Neural cell (in vitro differentiated cells): ENCODE results near the gene MICB. TPM values are rescaled to one million over a fixed set of nuclear protein-coding genes. Genes with fewer than 3 reads are reported as not detected.
A peak's percentile ranks its signal among the peaks of the same experiment; 100 is the strongest.

ENCODE experiments used
- H2AFZ ChIP-seq: fragments of 200-600, 300-800 bp; sonication (generic), shearing (Covaris generic); 2 replicates; pipeline ENCODE4 v1.6.0; 2014; ENCODE audit warnings: low read depth, mild to moderate bottlenecking, antibody characterized with exemption, low read length, moderate library complexity
- H3F3A ChIP-seq: fragments of 200-600 bp; shearing (Covaris generic); 2 replicates; pipeline ENCODE4 v1.6.1; 2016; ENCODE audit warnings: mild to moderate bottlenecking, moderate library complexity, mixed read lengths, antibody characterized with exemption, low read length; ENCODE audit not compliant: insufficient read depth, poor library complexity, severe bottlenecking
- H3K27ac ChIP-seq: fragments of 200-600, 300-800 bp; sonication (generic), shearing (Covaris generic); 2 replicates; pipeline ENCODE4 v1.5.1; 2014; ENCODE audit warnings: mild to moderate bottlenecking, low read length, moderate library complexity
- H3K27me3 ChIP-seq: fragments of 300-800, 200-600 bp; sonication (generic), shearing (Covaris generic); 2 replicates; pipeline ENCODE4 v1.6.0; 2014; ENCODE audit warnings: mild to moderate bottlenecking, low read depth, low read length, moderate library complexity; ENCODE audit not compliant: insufficient read depth
- H3K36me3 ChIP-seq: fragments of 300-800, 200-600 bp; sonication (generic), shearing (Covaris generic); 2 replicates; pipeline ENCODE4 v1.5.1; 2014; ENCODE audit warnings: mild to moderate bottlenecking, antibody characterized with exemption, low read length, moderate library complexity; ENCODE audit not compliant: insufficient read depth
- H3K4me2 ChIP-seq: fragments of 300-800, 200-600 bp; sonication (generic), shearing (Covaris generic); 2 replicates; pipeline ENCODE4 v1.6.0; 2014; ENCODE audit warnings: mild to moderate bottlenecking, low read length
- H3K4me3 ChIP-seq: fragments of 300-800, 200-600 bp; sonication (generic), shearing (Covaris generic); 2 replicates; pipeline ENCODE4 v1.5.1; 2014; ENCODE audit warnings: mild to moderate bottlenecking, low read length, moderate library complexity
- H3K79me2 ChIP-seq: fragments of 200-600 bp; shearing (Covaris generic); replicated peaks from 2 replicates; pipeline ENCODE4 v1.6.0; 2014; ENCODE audit warnings: mild to moderate bottlenecking, low read length, moderate library complexity; ENCODE audit not compliant: insufficient read depth
- H3K9ac ChIP-seq: fragments of 300-800, 200-600 bp; sonication (generic), shearing (Covaris generic); 2 replicates; pipeline ENCODE4 v1.6.1; 2016; ENCODE audit warnings: mild to moderate bottlenecking, low read length, mixed read lengths
- H3K9me2 ChIP-seq: fragments of 200-600 bp; shearing (Covaris generic); 2 replicates; pipeline ENCODE4 v1.6.1; 2016; ENCODE audit warnings: mild to moderate bottlenecking, low read length, mixed read lengths; ENCODE audit not compliant: insufficient read depth
- H3K9me3 ChIP-seq: fragments of 200-600, 300-800 bp; sonication (generic), shearing (Covaris generic); 2 replicates; pipeline ENCODE4 v1.6.1; 2016; ENCODE audit warnings: mild to moderate bottlenecking, mixed run types, low read length, moderate library complexity, mixed read lengths
- H4K20me1 ChIP-seq: fragments of 200-600 bp; shearing (Covaris generic); 2 replicates; pipeline ENCODE4 v1.6.1; 2016; ENCODE audit warnings: mild to moderate bottlenecking, mixed run types; ENCODE audit not compliant: insufficient read depth
- EP300 ChIP-seq: fragments of 450-650 bp; conservative IDR thresholded peaks from 2 replicates; pipeline ENCODE4 v1.6.1; 2014; ENCODE audit warnings: antibody characterized with exemption, mild to moderate bottlenecking, moderate library complexity; ENCODE audit not compliant: poor library complexity, severe bottlenecking
- MXI1 ChIP-seq: fragments of 450-650 bp; conservative IDR thresholded peaks from 2 replicates; pipeline ENCODE4 v1.6.1; 2014; ENCODE audit warnings: antibody characterized with exemption, mild to moderate bottlenecking; ENCODE audit not compliant: poor library complexity, severe bottlenecking
- POLR2AphosphoS5 ChIP-seq: IDR thresholded peaks from 2 replicates; pipeline ENCODE4 v1.6.1; 2012
- SMC3 ChIP-seq: fragments of 450-650 bp; conservative IDR thresholded peaks from 2 replicates; pipeline ENCODE4 v1.6.1; 2014; ENCODE audit warnings: antibody characterized with exemption, mild to moderate bottlenecking, moderate library complexity; ENCODE audit not compliant: poor library complexity
- TAF1 ChIP-seq: IDR thresholded peaks from 2 replicates; pipeline ENCODE4 v1.6.1; 2012; ENCODE audit warnings: low read depth
- polyA plus RNA-seq: library from polyadenylated mRNA; depleted of rRNA; stranded (reverse); fragments of >200 nt; gene quantifications from 2 replicates; pipeline ENCODE4 v1.2.3, GENCODE V29; 2014
- TF ChIP-seq, protein P1 (sequence below): fragments of 450-650 bp; IDR thresholded peaks from 2 replicates; pipeline ENCODE4 v1.5.1; 2014; ENCODE audit warnings: antibody characterized with exemption, mild to moderate bottlenecking, moderate library complexity; ENCODE audit not compliant: poor library complexity, severe bottlenecking
- TF ChIP-seq, protein P2 (sequence below): IDR thresholded peaks from 2 replicates; pipeline ENCODE4 v1.6.1; 2012; ENCODE audit warnings: borderline replicate concordance

Gene MICB
- polyA plus RNA-seq, 1 donor from 2014 or later, result not detected

DNA sequence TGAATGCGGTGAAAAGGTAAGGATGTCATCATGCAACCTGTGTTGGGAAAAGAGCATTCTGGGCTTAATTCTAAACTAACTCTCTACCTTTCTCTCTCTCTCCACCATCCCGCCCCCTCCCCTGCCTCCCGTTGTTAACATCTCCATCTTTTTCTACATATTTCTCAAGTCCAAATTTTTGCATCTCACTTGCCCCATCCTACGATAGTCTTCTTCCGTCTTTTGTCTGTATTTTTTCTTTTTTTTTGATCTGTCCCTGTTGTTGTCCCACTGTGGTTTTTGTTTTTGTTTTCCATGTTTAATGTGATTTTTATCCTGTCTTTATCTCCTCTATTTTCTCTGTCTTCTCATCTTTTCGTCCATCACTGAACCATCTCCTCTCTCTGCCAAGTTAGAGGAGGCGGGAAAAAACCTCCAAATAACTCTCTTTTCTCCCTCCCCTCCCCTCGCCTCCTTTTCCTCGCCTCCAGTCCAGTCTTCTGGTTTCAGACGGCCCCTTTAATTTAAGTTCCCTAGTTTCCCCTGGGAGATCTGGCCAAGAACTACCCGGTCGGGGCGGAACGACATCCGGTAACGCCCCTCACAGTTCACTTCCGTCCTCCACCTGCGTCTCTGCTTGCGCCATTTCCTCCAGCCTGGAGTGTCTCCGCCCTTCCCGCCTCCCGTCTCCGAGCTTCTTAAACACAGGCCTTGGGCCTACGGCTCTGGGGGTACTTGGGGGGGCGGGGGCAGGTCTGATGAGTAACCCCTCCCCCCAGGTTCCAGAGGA is 49.2 kb downstream of the MICB start, which contains the start of gene NFKBIL1:
TSS of gene NFKBIL1 (plus strand) at position 651 of the 769 bp plus-strand sequence. CDS start at position 738, 87 bp downstream.
- H3K79me2 ChIP-seq, result peaks cover 46% of the 10 kb centered on the region
- no peaks in the 10 kb centered on the region for H4K20me1 ChIP-seq
- H3K9me2 ChIP-seq, result no peaks in the 10 kb centered on the region
- H3K9me3 ChIP-seq, result no peaks in the 10 kb centered on the region
- peak within 1 kb of the TSS; percentile 69 for H3K4me3 ChIP-seq
- peak within 1 kb of the TSS; percentile 93 for H3K27ac ChIP-seq
- no peaks in the 10 kb centered on the region for H3K27me3 ChIP-seq
- peak within 1 kb of the TSS; percentile 53 for H2AFZ ChIP-seq
- TF ChIP-seq MXI1 (peak; percentile 10), POLR2AphosphoS5 (peak; percentile 84), SMC3 (peak; percentile 8), EP300 (no peak), TAF1 (peak; percentile 81)
- TF ChIP-seq, protein P1, sequence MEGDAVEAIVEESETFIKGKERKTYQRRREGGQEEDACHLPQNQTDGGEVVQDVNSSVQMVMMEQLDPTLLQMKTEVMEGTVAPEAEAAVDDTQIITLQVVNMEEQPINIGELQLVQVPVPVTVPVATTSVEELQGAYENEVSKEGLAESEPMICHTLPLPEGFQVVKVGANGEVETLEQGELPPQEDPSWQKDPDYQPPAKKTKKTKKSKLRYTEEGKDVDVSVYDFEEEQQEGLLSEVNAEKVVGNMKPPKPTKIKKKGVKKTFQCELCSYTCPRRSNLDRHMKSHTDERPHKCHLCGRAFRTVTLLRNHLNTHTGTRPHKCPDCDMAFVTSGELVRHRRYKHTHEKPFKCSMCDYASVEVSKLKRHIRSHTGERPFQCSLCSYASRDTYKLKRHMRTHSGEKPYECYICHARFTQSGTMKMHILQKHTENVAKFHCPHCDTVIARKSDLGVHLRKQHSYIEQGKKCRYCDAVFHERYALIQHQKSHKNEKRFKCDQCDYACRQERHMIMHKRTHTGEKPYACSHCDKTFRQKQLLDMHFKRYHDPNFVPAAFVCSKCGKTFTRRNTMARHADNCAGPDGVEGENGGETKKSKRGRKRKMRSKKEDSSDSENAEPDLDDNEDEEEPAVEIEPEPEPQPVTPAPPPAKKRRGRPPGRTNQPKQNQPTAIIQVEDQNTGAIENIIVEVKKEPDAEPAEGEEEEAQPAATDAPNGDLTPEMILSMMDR, result no peak
- TF ChIP-seq, protein P2, sequence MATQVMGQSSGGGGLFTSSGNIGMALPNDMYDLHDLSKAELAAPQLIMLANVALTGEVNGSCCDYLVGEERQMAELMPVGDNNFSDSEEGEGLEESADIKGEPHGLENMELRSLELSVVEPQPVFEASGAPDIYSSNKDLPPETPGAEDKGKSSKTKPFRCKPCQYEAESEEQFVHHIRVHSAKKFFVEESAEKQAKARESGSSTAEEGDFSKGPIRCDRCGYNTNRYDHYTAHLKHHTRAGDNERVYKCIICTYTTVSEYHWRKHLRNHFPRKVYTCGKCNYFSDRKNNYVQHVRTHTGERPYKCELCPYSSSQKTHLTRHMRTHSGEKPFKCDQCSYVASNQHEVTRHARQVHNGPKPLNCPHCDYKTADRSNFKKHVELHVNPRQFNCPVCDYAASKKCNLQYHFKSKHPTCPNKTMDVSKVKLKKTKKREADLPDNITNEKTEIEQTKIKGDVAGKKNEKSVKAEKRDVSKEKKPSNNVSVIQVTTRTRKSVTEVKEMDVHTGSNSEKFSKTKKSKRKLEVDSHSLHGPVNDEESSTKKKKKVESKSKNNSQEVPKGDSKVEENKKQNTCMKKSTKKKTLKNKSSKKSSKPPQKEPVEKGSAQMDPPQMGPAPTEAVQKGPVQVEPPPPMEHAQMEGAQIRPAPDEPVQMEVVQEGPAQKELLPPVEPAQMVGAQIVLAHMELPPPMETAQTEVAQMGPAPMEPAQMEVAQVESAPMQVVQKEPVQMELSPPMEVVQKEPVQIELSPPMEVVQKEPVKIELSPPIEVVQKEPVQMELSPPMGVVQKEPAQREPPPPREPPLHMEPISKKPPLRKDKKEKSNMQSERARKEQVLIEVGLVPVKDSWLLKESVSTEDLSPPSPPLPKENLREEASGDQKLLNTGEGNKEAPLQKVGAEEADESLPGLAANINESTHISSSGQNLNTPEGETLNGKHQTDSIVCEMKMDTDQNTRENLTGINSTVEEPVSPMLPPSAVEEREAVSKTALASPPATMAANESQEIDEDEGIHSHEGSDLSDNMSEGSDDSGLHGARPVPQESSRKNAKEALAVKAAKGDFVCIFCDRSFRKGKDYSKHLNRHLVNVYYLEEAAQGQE, result peak; percentile 76
- peak within 1 kb of the TSS; percentile 99 for H3K4me2 ChIP-seq
- peak within 1 kb of the TSS; percentile 80 for H3K9ac ChIP-seq
- peaks cover 7% of the 10 kb centered on the region for H3K36me3 ChIP-seq
- no peaks in the 10 kb centered on the region for H3F3A ChIP-seq

DNA sequence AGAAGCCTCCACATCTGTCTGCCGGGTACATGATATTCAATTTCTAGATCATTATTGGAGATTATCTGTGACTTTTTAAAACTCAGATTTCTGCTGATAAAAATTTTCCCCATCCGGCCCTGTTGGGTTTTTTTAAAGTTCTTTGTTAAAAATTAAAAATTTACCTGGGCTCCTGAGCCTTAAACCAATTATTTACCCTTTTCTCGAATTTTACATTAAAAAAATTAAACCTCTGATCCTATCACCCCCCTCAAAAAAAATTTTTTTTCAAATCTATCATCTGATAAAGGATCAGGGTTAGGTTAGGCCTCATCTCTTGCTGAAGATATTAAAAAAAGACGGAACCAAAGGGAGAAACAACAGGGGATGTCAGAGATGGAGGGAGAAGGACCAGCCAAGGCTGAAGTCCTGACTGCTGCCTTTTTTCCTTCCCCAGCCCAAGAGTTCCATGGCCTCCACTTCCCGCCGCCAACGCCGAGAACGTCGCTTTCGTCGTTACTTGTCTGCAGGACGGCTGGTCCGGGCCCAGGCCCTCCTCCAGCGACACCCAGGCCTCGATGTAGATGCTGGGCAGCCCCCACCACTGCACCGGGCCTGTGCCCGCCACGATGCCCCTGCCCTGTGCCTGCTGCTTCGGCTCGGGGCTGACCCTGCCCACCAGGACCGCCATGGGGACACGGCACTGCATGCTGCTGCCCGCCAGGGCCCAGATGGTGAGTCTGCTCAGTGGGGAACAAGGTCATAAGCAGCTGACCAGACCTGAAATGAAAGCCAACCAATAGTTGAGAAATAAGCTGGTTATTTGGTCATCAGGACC is 50.0 kb downstream of the MICB start:
- Histone ChIP-seq H2AFZ (peak overlapping the region; percentile 48), H3K36me3 (peaks cover 7% of the 10 kb centered on the region), H3F3A (no peaks in the 10 kb centered on the region), H3K27ac (peak overlapping the region; percentile 93), H3K9me2 (no peaks in the 10 kb centered on the region), H3K4me2 (peak overlapping the region; percentile 99), H3K9me3 (no peaks in the 10 kb centered on the region), H3K27me3 (no peaks in the 10 kb centered on the region), H4K20me1 (no peaks in the 10 kb centered on the region), H3K79me2 (peaks cover 44% of the 10 kb centered on the region), H3K4me3 (peak overlapping the region; percentile 69), H3K9ac (peak overlapping the region; percentile 80)
- TF ChIP-seq SMC3, result no peak
- no peak for TF ChIP-seq EP300
- peak; percentile 25 for TF ChIP-seq TAF1
